Measurements from ENCODE around the gene CHST11.

CHST11 gene

GRCh38 chr12:104656383-104656782 is 199.6 kb downstream of the CHST11 start:
- TF ChIP-seq CTCF (IDR thresholded peaks at IDR 0.05), result no peak

DNA sequence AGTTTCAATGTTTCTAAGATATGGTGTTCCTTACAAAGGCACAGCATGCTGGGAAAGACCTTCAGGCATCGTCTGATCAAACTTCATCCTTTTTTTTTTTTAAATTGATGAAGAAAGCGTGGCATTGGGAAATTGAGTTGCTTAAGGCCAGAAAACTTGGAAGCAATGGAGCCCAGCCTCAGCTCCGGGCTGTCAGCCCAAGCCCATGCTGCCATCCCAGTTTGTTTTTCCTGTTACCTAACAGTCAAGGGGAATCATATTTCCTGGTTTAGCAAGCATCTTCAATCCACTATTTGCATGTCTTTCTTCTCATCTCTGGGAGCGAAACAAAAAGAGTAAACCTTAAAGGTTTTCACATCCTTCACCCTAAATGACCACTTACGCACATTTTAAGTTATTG is 200.2 kb downstream of the CHST11 start:
- TF ChIP-seq CTCF (IDR thresholded peaks at IDR 0.05), result no peak

DNA sequence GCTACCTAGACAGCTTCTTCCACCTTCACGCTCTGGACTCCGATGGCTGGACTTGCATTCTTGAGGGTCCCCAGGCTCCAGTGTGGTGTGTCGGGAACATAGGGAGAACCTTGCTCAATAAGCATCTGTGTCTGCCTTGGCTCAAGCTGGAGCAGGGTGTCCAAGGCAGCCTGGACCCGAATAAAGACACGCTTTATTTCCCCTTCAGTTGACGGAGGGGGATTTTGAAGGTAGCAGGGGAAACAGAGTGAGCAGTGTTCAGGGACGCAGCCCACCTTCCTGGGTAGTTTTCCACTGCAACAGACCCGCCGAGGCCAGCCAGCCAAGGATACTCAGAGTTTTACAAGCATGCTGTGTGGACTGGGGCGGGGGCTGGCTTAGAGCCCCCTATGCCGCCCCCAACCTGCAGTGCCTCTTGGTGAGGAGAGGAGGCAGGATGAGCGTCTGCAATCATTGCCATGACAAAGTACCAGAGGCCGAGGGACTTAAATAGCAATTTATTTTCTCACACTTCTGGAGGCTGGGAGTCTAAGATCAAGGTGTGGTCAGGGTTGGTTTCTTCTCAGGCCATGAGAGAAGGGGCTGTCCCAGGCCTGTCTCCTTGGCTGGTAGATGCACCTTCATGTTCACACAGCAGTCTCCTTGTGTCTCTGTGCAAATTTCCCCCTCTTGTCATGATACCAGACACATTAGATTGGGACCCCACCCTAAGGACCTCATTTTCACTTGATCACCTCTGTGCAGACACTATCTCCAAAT is 201.2 kb downstream of the CHST11 start:
- TF ChIP-seq CTCF (IDR thresholded peaks at IDR 0.05), result no peak

DNA sequence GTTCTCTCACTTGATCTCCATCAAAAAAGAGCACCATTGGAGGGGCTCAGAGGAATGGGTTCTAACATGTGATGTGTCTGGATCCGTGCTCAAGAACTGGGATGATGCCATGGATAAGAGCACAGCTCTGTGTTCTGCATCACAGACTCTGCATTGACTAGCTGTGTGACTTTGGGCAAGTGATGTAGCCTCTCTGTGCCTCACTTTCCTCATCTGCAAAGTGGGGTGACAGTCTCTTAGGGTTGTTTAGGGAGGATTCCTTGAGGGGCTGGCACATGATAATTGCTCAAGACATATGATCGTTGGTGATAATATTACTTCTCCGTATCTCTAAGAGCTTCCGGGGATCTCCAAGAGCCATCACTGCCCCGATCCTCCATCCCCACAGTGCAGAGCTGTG is 202.3 kb downstream of the CHST11 start:
- no peak for TF ChIP-seq CTCF (IDR thresholded peaks at IDR 0.05)

DNA sequence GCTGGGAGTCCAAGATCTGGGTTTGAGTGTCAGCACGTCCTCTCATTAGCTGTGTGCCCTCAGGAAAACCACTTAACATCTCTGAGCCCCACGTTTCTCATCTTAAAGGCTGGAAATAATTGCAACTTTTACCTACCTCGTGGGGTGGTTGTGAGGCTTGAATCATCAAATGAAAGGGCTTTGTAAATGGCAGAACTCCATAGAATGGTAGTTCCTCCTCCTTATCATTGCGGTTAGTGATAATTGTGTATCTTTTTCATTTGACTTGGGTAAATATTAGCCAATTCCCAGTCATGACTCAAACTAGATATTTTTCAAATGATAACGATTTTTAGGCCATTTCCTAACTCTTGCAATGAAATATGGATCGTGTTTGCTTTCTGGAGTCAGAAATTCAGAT is 205.5 kb downstream of the CHST11 start:
- TF ChIP-seq CTCF (IDR thresholded peaks at IDR 0.05), result no peak

DNA sequence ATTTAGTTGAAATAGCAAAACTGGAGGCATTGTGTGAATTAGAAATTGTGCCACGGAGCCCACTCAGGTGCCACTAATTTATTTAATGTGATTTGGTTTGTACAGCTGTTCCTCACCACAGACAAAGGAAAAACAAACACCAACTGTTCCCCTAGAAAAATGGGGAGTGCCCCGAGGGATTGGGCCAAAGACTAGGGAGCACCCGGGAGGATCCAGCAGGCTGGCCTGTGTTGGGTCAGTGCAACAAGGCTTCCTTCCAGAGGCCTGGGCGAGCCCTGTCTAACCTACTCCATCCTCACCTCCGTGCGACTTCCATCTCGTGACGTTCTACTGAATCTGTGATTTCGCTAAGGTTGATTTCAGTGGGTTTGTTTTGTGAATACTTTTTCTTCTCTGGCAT is 206.2 kb downstream of the CHST11 start:
- TF ChIP-seq CTCF (IDR thresholded peaks at IDR 0.05), result no peak

GRCh38 chr12:104664351-104664750 is 207.6 kb downstream of the CHST11 start:
- TF ChIP-seq CTCF (IDR thresholded peaks at IDR 0.05), result no peak

- no peak for TF ChIP-seq CTCF (IDR thresholded peaks at IDR 0.05)
Observed at GRCh38 chr12:104665296-104665695, 208.5 kb downstream of the CHST11 start.
